Osteoblast (primary cell): ENCODE data around the gene OR5AK2. TPM values are rescaled to one million over a fixed set of nuclear protein-coding genes. Genes with fewer than 3 reads are reported as not detected.
"Not testable (repeated sequence)": the region's sequence is repeated elsewhere in the genome, so short reads cannot be mapped to it uniquely, and the experiment has no call there.

Experiments used
- DNase-seq: peaks from one replicate; pipeline ENCODE4 v3.0.0; 2011; ENCODE audit warnings: low spot score, mixed read lengths; ENCODE audit not compliant: insufficient read length; ENCODE audit errors: missing footprints
- H2AFZ ChIP-seq: 2 replicates; pipeline ENCODE4 v1.6.0; 2011; ENCODE audit warnings: mild to moderate bottlenecking, low read length
- H3K27ac ChIP-seq: 2 replicates; pipeline ENCODE4 v1.5.1; 2011; ENCODE audit warnings: mild to moderate bottlenecking, low read depth, low read length, moderate library complexity
- H3K27me3 ChIP-seq: 2 replicates; pipeline ENCODE4 v1.6.0; 2012; ENCODE audit warnings: mild to moderate bottlenecking, control low read depth, inconsistent platforms, low read length, moderate library complexity; ENCODE audit not compliant: insufficient read depth
- H3K36me3 ChIP-seq: 2 replicates; pipeline ENCODE4 v1.5.1; 2011; ENCODE audit warnings: mild to moderate bottlenecking, low read length, control low read depth, moderate library complexity; ENCODE audit not compliant: insufficient read depth
- H3K4me1 ChIP-seq: 2 replicates; pipeline ENCODE4 v1.5.1; 2011; ENCODE audit warnings: mild to moderate bottlenecking, low read length, control low read depth, moderate library complexity; ENCODE audit not compliant: insufficient read depth
- H3K4me2 ChIP-seq: 2 replicates; pipeline ENCODE4 v1.6.0; 2011; ENCODE audit warnings: mild to moderate bottlenecking, low read length; ENCODE audit not compliant: insufficient read depth
- H3K4me3 ChIP-seq: fragments of 200-600 bp; sonication (generic); 3 replicates; pipeline ENCODE4 v1.5.1; 2012; ENCODE audit warnings: mild to moderate bottlenecking, low read length, inconsistent platforms; ENCODE audit not compliant: insufficient read depth
- H3K79me2 ChIP-seq: 2 replicates; pipeline ENCODE4 v1.6.0; 2012; ENCODE audit warnings: mild to moderate bottlenecking, low read length, control low read depth, inconsistent platforms; ENCODE audit not compliant: insufficient read depth
- H3K9me3 ChIP-seq: 2 replicates; pipeline ENCODE4 v1.5.1; 2011; ENCODE audit warnings: low read depth, low read length, control low read depth
- H4K20me1 ChIP-seq: 2 replicates; pipeline ENCODE4 v1.6.0; 2012; ENCODE audit warnings: mild to moderate bottlenecking, low read length, control low read depth; ENCODE audit not compliant: insufficient read depth
- CTCF ChIP-seq: IDR thresholded peaks from 2 replicates; pipeline ENCODE4 v1.5.1; 2011; ENCODE audit warnings: mild to moderate bottlenecking, low read depth, low read length, moderate library complexity; ENCODE audit errors: extremely low read depth
- total RNA-seq: library from RNA; depleted of rRNA; stranded (reverse); fragments of >200 nt; gene quantifications from 2 replicates; pipeline ENCODE4 v1.2.3, GENCODE V29; 2012

The OR5AK2 gene
- total RNA-seq = not detected in 2 replicates

GRCh38 chr11:56988614-56989013 lies at the start of gene OR5AK2:
TSS of gene OR5AK2 (plus strand) at chr11:56988914. CDS start at chr11:56988914, 0 bp downstream.
- H3K27me3 ChIP-seq = no peaks in the 10 kb centered on the region
- H3K36me3 ChIP-seq = no peaks in the 10 kb centered on the region
- H2AFZ ChIP-seq = no peak within 1 kb of the TSS
- no peaks in the 10 kb centered on the region for H3K9me3 ChIP-seq
- TF ChIP-seq CTCF = no peak
- no peaks in the 10 kb centered on the region for H4K20me1 ChIP-seq
- no peak for DNase-seq
- H3K4me3 ChIP-seq = no peak within 1 kb of the TSS
- no peak within 1 kb of the TSS for H3K27ac ChIP-seq
- H3K4me1 ChIP-seq = no peaks in the 10 kb centered on the region
- no peak within 1 kb of the TSS for H3K4me2 ChIP-seq
- H3K79me2 ChIP-seq = no peaks in the 10 kb centered on the region

DNA sequence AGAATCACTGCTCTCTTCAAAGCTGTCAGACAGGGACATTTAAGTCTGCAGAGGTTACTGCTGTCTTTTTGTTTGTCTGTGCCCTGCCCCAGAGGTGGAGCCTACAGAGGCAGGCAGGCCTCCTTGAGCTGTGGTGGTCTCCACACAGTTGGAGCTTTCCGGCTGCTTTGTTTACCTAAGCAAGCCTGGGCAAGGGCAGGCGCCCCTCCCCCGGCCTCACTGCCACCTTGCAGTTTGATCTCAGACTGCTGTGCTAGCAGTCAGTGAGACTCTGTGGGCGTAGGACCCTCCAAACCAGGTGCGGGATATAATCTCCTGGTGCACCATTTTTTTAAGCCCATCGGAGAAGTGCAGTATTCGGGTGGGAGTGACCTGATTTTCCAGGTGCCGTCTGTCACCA lies 43.2 kb upstream of the OR5AK2 start:
- H3K27me3 ChIP-seq, H3K4me3 ChIP-seq: not testable (repeated sequence)

DNA sequence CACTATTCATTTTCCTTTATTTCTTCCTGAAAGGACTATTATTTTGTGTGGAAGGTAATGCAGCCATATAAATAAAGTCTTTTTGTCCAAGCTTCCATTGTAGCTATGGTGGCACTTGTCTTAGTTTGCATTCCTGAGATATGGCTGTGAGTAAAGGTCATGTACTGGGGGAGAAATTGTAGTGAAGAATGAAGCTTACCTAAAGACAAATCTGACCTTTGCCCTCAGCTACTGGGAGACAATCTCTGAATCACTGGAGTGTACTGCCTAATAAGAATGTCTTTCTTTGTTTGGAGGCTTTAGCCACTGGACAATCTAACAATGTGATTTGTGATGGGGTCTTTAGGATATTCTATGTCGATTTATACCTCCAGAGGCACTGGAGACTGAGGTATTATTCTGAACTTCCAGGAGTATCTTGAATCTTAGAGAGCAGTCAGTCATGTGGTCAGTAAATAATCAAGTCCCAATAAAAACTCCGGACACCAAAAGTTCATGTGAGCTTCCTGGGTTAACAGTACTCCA lies 39.7 kb upstream of the OR5AK2 start:
- no peaks in the 10 kb centered on the region for H3K36me3 ChIP-seq
- no peaks in the 10 kb centered on the region for H3K79me2 ChIP-seq
- DNase-seq = no peak
- no peaks in the 10 kb centered on the region for H3K27me3 ChIP-seq
- TF ChIP-seq CTCF = no peak
- H3K4me1 ChIP-seq = no peaks in the 10 kb centered on the region
- H3K4me2 ChIP-seq = no peak overlapping the region
- no peak overlapping the region for H3K27ac ChIP-seq
- no peak overlapping the region for H2AFZ ChIP-seq
- no peak overlapping the region for H3K4me3 ChIP-seq
- H3K9me3 ChIP-seq = no peaks in the 10 kb centered on the region
- H4K20me1 ChIP-seq = no peaks in the 10 kb centered on the region

More for the DNA sequence above, 43.2 kb upstream of the OR5AK2 start:
- H4K20me1 ChIP-seq, H3K4me1 ChIP-seq, H3K79me2 ChIP-seq, H2AFZ ChIP-seq, DNase-seq, H3K36me3 ChIP-seq, H3K27ac ChIP-seq, H3K4me2 ChIP-seq, H3K9me3 ChIP-seq: not testable (repeated sequence)

- Histone ChIP-seq H3K4me3 (no peak overlapping the region), H3K27me3 (no peaks in the 10 kb centered on the region), H3K4me2 (no peak overlapping the region), H3K36me3 (no peaks in the 10 kb centered on the region), H3K9me3 (no peaks in the 10 kb centered on the region), H3K27ac (no peak overlapping the region), H3K4me1 (no peaks in the 10 kb centered on the region), H3K79me2 (no peaks in the 10 kb centered on the region), H2AFZ (no peak overlapping the region), H4K20me1 (no peaks in the 10 kb centered on the region)
- no peak for DNase-seq
- peak; percentile 15 for TF ChIP-seq CTCF
Observed at GRCh38 chr11:56950510-56950909, 38.2 kb upstream of the OR5AK2 start.

DNA sequence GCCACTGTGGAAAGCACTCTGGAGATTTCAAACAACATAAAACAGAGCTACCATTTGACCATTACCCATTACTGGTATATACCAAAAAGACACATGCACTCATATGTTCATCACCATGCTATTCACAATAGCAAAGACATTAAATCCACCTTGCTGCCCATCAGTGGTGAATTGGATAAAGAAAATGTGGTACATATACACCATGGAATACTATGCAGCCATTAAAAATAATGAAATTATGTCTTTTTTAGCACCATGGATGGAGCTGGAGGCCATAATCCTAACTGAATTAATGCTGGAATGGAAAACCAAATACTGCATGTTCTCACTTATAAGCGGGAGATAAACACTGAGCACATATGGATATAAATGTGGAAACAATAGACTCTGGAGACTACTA lies 34.8 kb upstream of the OR5AK2 start:
- H3K27ac ChIP-seq, H4K20me1 ChIP-seq, H3K79me2 ChIP-seq, DNase-seq, H3K36me3 ChIP-seq, H2AFZ ChIP-seq, H3K4me2 ChIP-seq, H3K27me3 ChIP-seq, H3K4me3 ChIP-seq, H3K4me1 ChIP-seq, H3K9me3 ChIP-seq: not testable (repeated sequence)
